Measurements from ENCODE around the gene CASP7.
"Not testable (repeated sequence)": the region's sequence is repeated elsewhere in the genome, so short reads cannot be mapped to it uniquely, and the experiment has no call there.

Gene CASP7

GRCh38 chr10:113754768-113755167 is 75.1 kb downstream of the CASP7 start:
- peak in 1 of 2 donors; percentile 11 for DNase-seq

GRCh38 chr10:113756940-113757543 is 77.3 kb downstream of the CASP7 start:
- DNase-seq: no peak

- no peak for DNase-seq
Measured at GRCh38 chr10:113762083-113762482, 82.4 kb downstream of the CASP7 start.

GRCh38 chr10:113764582-113764981 is 84.9 kb downstream of the CASP7 start:
- no peak for DNase-seq

- no peak for DNase-seq
Measured at GRCh38 chr10:113765910-113766309, 86.2 kb downstream of the CASP7 start.

GRCh38 chr10:113767222-113767621 is 87.5 kb downstream of the CASP7 start:
- DNase-seq: no peak

GRCh38 chr10:113770346-113770745 is 90.6 kb downstream of the CASP7 start:
- no peak for DNase-seq

GRCh38 chr10:113771131-113771530 is 91.4 kb downstream of the CASP7 start:
- not testable (repeated sequence) for DNase-seq

GRCh38 chr10:113775686-113776294 is 96.1 kb downstream of the CASP7 start:
- DNase-seq: no peak

GRCh38 chr10:113776553-113776952 is 96.8 kb downstream of the CASP7 start:
- DNase-seq: no peak

Measured in hippocampal formation (tissue), 2 donors.